Smooth muscle cell of the pulmonary artery (primary cell): ENCODE results near the gene TMEM272. TPM values are rescaled to one million over a fixed set of nuclear protein-coding genes. Genes with fewer than 3 reads are reported as not detected.

Source experiments
- total RNA-seq: library from RNA; depleted of rRNA; stranded (reverse); fragments of >200 nt; gene quantifications from 2 replicates; pipeline ENCODE4 v1.2.3, GENCODE V29; 2014

TMEM272 gene
- not detected in 2 replicates for total RNA-seq

DNA sequence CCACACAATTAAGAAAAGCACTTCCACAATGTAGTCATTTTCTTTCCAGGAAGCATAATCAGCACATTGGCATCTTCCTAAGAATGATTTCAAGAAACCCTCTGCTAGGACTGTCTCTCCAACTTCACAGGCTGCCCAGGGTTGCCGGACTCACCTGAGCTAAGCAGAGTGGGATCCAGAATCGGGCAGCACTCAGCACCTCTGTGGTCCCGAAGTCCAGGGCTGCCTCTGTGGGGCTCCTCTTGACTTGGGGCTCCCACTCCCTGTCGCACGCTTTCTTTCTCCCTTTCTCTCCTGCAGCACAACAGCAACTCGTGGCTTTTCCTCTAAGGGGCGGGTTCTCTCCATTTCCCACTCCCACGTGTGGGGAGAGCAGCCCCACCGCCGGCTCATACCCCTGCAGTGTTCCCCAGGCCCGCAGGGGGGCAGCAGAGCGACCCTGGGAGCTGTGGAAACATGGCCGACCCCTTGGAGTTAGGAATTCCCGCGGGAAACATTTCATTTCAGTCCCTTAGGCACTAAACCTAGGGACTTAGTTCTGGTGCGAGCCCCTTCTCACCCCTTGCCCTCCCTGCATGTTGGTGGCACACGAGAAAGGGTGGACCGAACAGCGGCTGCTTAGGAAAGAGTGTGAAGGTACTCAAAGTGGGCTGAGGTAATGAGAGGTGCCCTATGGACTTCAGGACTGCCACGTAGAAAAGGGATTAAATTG is at the start of gene TMEM272:
TMEM272 (minus strand) TSS at position 316 of the 712 bp plus-strand sequence. CDS start 6,647 bp downstream, outside the sequence.

GRCh38 chr13:51861723-51862300 is 16.8 kb upstream of the TMEM272 start, which contains the start of gene CCDC70:
Gene CCDC70 (plus strand): TSS chr13:51861969. CDS start chr13:51865412, 3,443 bp downstream.

GRCh38 chr13:51803422-51804294 is 41.3 kb downstream of the TMEM272 start, which contains the start of gene DHRS12:
Gene DHRS12 (minus strand): TSS chr13:51804163. CDS start chr13:51799659, 4,504 bp downstream.

Other genes starting within 250 kb of the TMEM272 start
- gene DHRS12, start 41.0 kb downstream of the TMEM272 start, total RNA-seq = 3.5 and 6.1 TPM in 2 replicates
- gene CCDC70, start 16.8 kb upstream of the TMEM272 start, total RNA-seq = not detected in 2 replicates
- 2.7 and 3.5 TPM in 2 replicates for gene ATP7B, start 166.3 kb upstream of the TMEM272 start, total RNA-seq
- 21.4 and 26.6 TPM in 2 replicates for gene ALG11, start 167.2 kb upstream of the TMEM272 start, total RNA-seq
- gene UTP14C, start 179.5 kb upstream of the TMEM272 start, total RNA-seq = 18.6 and 23.7 TPM in 2 replicates